Measurements from ENCODE around the gene GOLGA3. TPM values are rescaled to one million over a fixed set of nuclear protein-coding genes. Genes with fewer than 3 reads are reported as not detected.

Gene GOLGA3
- total and polyA plus RNA-seq, 10 of the 15 experiments (the other 5 are each of a cell fraction or from before 2014, with no cell fraction given), result 2.0 to 42.7 (median 15.2) TPM

DNA sequence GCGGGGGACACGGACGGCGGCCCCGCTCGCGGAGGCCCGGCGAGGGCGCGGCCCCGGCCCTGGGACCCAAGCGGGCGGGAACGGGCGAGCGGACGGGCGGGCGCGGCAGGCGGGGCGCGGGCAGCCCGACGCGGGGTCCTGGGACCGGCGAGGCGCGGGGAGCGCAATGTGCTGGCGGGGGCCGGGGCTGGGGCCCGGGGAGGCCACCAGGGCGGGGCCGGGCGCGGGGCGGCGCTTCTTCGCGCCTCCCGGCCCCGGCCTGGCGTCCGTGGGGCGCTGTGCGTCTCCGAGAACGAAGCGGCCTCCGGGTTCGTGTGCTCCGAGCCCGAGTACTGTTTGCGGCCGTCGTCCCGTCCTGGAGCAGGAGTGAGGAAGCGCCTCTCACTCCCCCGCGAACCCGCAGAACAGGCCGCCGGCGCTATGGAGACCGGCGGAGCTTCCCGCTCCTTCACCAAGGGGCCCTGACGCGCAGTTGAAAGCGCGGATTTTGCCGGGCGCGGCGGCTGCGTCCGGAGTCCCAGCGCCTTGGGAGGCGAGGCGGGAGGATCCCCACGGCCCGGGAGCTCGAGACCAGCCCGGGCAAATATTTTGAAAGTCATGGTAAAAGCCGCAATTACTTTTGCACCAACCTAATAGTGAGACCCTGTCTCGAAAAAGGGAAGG lies 66.6 kb downstream of the GOLGA3 start (continued):
- TF ChIP-seq, protein P1, sequence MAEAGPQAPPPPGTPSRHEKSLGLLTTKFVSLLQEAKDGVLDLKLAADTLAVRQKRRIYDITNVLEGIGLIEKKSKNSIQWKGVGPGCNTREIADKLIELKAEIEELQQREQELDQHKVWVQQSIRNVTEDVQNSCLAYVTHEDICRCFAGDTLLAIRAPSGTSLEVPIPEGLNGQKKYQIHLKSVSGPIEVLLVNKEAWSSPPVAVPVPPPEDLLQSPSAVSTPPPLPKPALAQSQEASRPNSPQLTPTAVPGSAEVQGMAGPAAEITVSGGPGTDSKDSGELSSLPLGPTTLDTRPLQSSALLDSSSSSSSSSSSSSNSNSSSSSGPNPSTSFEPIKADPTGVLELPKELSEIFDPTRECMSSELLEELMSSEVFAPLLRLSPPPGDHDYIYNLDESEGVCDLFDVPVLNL (IDR thresholded peaks at IDR 0.05; ENCODE audit: low read depth, low read length), result no peak
- TF ChIP-seq GATAD2B (conservative IDR thresholded peaks at IDR 0.05; ENCODE audit: low read depth), result no peak; the same call in none of the 2 replicates
- TF ChIP-seq ETV6 (conservative IDR thresholded peaks at IDR 0.05 in 1 of 2, IDR thresholded peaks at IDR 0.05 in 1 of 2; ENCODE audit: borderline replicate concordance in 1 of 2, low read depth in 1 of 2), result no peak
- no peak for TF ChIP-seq MTA2 (IDR thresholded peaks at IDR 0.05; ENCODE audit: low read depth)
- TF ChIP-seq TCF7 (IDR thresholded peaks at IDR 0.05; ENCODE audit: borderline replicate concordance), result no peak
- no peak for TF ChIP-seq NFYB (IDR thresholded peaks at IDR 0.05; ENCODE audit: insufficient read depth, low read depth, low read length)
- TF ChIP-seq TAF1 (IDR thresholded peaks at IDR 0.05; ENCODE audit: borderline replicate concordance, low read depth, low read length), result peak; percentile 71; the same call in 1 of the 2 replicates
- TF ChIP-seq ZNF274 (IDR thresholded peaks at IDR 0.05; ENCODE audit: insufficient read depth, insufficient read length), result no peak
- peak; percentile 67; the same call in 1 of the 2 replicates for TF ChIP-seq POLR2AphosphoS2 (IDR thresholded peaks at IDR 0.05; ENCODE audit: low read depth, low read length)
- TF ChIP-seq KDM1A (IDR thresholded peaks at IDR 0.05; ENCODE audit: borderline replicate concordance), result no peak
- TF ChIP-seq SREBF2 (IDR thresholded peaks at IDR 0.05; ENCODE audit: low read length), result no peak
- TF ChIP-seq CHD1 (IDR thresholded peaks at IDR 0.05; ENCODE audit: low read depth, low read length), result no peak
- TF ChIP-seq, protein P2, sequence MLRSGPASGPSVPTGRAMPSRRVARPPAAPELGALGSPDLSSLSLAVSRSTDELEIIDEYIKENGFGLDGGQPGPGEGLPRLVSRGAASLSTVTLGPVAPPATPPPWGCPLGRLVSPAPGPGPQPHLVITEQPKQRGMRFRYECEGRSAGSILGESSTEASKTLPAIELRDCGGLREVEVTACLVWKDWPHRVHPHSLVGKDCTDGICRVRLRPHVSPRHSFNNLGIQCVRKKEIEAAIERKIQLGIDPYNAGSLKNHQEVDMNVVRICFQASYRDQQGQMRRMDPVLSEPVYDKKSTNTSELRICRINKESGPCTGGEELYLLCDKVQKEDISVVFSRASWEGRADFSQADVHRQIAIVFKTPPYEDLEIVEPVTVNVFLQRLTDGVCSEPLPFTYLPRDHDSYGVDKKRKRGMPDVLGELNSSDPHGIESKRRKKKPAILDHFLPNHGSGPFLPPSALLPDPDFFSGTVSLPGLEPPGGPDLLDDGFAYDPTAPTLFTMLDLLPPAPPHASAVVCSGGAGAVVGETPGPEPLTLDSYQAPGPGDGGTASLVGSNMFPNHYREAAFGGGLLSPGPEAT (IDR thresholded peaks at IDR 0.05; ENCODE audit: low read depth), result no peak
- TF ChIP-seq, protein P3, sequence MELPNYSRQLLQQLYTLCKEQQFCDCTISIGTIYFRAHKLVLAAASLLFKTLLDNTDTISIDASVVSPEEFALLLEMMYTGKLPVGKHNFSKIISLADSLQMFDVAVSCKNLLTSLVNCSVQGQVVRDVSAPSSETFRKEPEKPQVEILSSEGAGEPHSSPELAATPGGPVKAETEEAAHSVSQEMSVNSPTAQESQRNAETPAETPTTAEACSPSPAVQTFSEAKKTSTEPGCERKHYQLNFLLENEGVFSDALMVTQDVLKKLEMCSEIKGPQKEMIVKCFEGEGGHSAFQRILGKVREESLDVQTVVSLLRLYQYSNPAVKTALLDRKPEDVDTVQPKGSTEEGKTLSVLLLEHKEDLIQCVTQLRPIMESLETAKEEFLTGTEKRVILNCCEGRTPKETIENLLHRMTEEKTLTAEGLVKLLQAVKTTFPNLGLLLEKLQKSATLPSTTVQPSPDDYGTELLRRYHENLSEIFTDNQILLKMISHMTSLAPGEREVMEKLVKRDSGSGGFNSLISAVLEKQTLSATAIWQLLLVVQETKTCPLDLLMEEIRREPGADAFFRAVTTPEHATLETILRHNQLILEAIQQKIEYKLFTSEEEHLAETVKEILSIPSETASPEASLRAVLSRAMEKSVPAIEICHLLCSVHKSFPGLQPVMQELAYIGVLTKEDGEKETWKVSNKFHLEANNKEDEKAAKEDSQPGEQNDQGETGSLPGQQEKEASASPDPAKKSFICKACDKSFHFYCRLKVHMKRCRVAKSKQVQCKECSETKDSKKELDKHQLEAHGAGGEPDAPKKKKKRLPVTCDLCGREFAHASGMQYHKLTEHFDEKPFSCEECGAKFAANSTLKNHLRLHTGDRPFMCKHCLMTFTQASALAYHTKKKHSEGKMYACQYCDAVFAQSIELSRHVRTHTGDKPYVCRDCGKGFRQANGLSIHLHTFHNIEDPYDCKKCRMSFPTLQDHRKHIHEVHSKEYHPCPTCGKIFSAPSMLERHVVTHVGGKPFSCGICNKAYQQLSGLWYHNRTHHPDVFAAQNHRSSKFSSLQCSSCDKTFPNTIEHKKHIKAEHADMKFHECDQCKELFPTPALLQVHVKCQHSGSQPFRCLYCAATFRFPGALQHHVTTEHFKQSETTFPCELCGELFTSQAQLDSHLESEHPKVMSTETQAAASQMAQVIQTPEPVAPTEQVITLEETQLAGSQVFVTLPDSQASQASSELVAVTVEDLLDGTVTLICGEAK (IDR thresholded peaks at IDR 0.05; ENCODE audit: borderline replicate concordance), result peak; percentile 68
- TF ChIP-seq POU2F2 (IDR thresholded peaks at IDR 0.05; ENCODE audit: borderline replicate concordance, low read depth, low read length), result peak; percentile 80; the same call in 2 of the 3 replicates
- TF ChIP-seq IKZF1 (conservative IDR thresholded peaks at IDR 0.05), result peak; percentile 81
- TF ChIP-seq, protein P4, sequence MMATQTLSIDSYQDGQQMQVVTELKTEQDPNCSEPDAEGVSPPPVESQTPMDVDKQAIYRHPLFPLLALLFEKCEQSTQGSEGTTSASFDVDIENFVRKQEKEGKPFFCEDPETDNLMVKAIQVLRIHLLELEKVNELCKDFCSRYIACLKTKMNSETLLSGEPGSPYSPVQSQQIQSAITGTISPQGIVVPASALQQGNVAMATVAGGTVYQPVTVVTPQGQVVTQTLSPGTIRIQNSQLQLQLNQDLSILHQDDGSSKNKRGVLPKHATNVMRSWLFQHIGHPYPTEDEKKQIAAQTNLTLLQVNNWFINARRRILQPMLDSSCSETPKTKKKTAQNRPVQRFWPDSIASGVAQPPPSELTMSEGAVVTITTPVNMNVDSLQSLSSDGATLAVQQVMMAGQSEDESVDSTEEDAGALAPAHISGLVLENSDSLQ (IDR thresholded peaks at IDR 0.05), result no peak
- TF ChIP-seq SRF (IDR thresholded peaks at IDR 0.05; ENCODE audit: low read depth in 2 of 2, low read length in 2 of 2), result 0 out of 4 replicates have a peak, but pooled peaks of 1 of the 2 experiments have one; percentile 0
- no peak for TF ChIP-seq CBX5 (IDR thresholded peaks at IDR 0.05; ENCODE audit: low read depth)
- TF ChIP-seq TCF3 (IDR thresholded peaks at IDR 0.05; ENCODE audit: borderline replicate concordance, insufficient read depth, low read depth, low read length), result 0 out of 2 replicates have a peak, but pooled peaks have one; percentile 48
- TF ChIP-seq EED (IDR thresholded peaks at IDR 0.05; ENCODE audit: low read depth), result peak; percentile 66
- peak; percentile 58; the same call in 1 of the 2 replicates for TF ChIP-seq RUNX3 (IDR thresholded peaks at IDR 0.05; ENCODE audit: low read length)
- TF ChIP-seq PML (IDR thresholded peaks at IDR 0.05; ENCODE audit: low read length), result peak; percentile 55; the same call in 1 of the 2 replicates

All from GM12878 (cell line).